Mucosa of gallbladder (tissue), 1 donor: ENCODE results near the gene DCDC1. TPM values are rescaled to one million over a fixed set of nuclear protein-coding genes. Genes with fewer than 3 reads are reported as not detected.
"Not testable (repeated sequence)": the region's sequence is repeated elsewhere in the genome, so short reads cannot be mapped to it uniquely, and the experiment has no call there.

Experiments used
- DNase-seq: peaks from one replicate; pipeline ENCODE4 v3.0.0-alpha.2; 2020; ENCODE audit warnings: low spot score
- total RNA-seq: library from RNA; stranded (reverse); gene quantifications from one replicate; pipeline ENCODE4 v1.2.1, GENCODE V29; 2021
- donor health status: DM: no; HTN: no; CAD: no.

Gene DCDC1
- total RNA-seq, 1 donor from 2014 or later = 8.1 TPM

DNA sequence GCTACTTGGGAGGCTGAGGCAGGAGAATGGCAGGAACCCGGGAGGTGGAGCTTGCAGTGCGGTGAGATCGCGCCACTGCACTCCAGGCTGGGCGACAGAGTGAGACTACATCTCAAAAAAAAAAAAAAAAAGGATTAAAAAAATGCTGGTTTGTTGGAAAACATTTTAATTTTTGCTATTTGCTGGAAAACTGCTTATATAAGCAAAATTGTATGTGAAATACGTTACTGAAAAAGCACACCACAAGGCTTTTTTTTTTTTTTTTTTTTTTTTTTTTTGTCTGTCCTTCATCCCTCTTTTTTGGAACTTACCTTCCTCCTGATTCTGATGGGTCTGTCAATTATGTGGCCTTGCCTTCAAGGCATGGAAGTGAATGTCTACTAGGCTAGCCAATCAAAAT lies 40.8 kb downstream of the DCDC1 start:
- DNase-seq = no peak

DNA sequence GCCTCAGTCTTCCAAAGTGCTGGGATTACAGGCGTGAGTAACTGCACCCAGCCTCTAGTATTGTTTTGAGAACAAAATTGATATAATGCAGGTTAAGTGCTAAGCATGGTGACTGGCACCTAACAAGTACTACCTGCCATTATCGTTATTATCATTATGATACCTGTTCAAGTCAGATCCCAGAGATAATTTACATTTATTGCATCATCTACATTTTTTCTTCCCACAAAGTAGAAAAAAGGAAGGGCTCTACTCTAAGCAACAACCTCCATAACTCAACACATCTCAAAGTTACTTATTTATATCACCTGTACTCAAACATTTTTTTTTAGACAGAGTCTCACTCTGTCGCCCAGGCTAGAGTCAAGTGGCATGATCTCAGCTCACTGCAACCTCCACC lies 42.1 kb downstream of the DCDC1 start:
- no peak for DNase-seq

DNA sequence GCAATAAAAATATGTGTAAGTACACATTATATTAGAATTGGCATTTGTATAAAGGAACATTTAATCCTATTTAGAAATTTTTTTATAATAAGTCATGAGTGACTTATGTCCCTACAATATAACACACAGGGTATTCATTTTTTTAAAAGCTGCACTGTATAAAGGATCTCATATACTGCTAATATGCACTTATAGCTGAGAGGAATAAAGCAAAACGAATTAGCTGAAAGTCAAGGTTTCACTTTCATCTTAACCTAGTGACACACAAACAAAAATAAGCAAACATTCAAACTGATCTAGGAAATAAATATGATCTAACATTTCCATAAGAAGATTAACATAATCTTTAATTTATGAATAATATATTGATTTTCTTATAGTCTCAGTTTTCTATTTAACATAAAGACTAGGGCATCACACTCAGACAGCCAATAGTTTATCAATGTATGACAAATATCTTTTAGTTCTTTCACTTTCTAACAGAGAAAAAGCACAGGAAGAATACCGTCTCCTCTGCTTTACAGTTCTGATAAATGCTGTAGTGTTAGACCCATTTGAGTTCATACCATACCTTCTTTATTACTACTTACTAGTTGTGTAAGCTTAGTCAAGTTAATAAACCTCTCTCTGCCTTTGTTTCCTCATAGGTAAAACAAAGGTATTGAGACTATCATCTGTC lies 42.9 kb downstream of the DCDC1 start:
- no peak for DNase-seq

DNA sequence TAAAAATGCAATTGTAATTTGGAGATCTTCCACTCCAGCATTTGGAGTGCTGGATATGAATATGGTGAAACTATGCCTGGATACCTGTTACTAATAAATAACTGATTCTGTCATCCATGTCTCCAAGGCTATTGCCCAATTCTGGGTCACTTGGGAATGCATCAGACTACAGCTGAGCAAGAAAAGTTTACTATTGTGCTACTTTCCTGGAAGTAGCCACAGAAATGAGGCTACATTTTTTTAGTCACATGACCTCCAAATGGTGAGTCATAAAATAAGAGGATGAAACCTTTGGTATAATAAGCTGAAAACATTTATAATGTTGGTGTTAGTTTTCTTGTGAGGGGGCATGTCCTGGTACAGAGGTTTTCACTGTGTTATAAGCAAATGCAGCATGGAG lies 44.4 kb downstream of the DCDC1 start:
- no peak for DNase-seq

DNA sequence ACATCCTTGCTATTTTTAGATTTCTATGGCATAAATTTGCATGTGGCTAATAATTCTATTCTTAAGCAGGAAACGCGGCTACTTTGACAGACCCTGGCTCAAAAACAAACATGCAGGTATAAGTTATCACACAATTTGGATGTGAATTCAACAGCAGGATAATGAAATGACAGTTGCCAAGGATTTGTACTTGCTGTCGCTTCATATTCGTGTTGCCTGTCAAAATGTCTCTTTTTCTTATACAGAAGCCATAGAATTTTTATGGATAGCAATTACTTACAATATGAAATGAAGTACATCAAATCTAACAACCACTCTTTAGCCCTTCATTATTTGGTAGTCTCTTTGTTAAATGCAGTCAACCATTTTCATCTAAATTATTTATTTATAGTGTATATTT lies 46.4 kb downstream of the DCDC1 start:
- DNase-seq = no peak

- not testable (repeated sequence) for DNase-seq
Measured at GRCh38 chr11:31321494-31321893, 48.0 kb downstream of the DCDC1 start.

- DNase-seq = no peak
Measured at GRCh38 chr11:31303644-31304180, 65.8 kb downstream of the DCDC1 start.

DNA sequence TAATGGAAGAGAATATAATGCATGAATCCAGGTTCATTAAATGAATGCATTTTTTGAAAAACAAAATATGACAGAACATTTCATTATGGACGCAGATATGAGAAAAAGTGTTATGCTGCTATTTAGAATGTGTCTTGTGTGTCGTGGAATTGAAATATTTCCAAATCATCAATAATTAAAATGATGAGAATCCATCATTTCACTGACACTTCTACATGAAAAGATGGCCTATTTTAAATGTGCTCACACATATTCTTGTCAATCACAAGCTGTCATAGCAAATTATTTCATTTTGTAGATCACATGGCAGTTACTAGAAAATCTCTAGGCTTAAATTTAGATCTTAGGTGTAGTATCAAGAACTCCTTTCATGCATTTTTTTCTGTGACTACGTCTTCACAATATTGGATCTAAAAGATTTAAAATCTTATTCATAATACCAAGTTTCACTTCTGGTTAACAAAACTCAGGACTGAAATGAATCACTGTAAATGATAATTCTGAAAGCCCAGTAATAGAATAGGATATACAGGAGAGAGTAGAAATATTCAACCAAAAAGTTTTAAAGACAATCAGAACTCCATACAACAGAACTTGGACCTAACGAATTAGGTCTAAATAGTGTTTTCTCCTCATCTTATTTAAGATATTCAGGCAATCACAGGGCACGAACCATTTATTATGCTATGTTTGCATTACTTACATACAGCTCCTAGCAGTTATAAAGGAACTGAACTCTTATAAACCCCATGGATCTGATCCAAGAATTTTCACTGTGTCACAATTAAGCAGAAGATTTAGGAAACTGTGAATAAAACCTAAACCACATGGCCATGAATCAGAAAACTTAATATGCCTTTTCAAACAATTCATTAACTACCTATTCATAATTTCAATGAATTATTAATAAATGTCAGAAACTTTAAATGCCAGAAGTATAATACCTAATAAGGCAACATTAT lies 67.7 kb downstream of the DCDC1 start:
- no peak for DNase-seq

DNA sequence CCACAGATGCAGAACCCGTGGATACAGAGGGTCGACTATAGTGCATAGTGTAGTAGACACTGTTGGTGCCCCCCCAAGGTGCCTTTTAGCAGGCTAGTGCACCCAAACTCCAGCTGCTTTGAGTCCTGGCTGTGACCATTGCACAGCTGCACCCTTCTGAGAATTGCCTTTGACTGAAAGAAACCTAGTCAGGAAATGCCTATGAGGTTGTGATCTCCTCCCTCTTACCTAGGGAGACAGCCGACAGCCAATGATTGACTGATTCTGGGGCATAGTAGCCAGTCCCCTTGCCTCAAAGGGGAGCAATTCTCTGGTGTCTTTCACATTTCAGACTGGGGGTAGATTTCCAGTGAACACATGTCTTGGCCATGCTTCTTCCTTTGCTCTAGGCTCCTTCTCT lies 74.2 kb downstream of the DCDC1 start:
- DNase-seq = no peak

- DNase-seq = not testable (repeated sequence)
Measured at GRCh38 chr11:31273527-31273926, 96.0 kb downstream of the DCDC1 start.

DNA sequence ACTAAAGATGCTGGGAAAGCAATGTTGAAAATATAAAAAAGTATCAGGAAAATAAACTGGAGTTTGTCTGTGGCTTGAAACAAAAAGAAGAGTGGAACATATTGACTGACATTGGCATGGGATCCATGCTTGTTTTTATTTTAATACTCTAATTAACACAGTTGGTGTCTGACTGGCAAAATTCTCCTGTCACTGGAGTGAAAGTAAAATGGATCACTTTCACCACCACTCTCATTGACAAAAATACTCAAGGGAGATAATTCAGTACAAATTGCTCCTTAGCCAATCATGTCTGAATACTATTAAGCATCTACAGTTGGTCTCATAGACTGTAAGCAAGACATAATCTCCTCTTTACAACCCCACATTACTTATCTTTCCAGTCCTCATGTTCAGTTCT lies 101.8 kb downstream of the DCDC1 start:
- DNase-seq = no peak

GRCh38 chr11:31264834-31265233 lies 104.7 kb downstream of the DCDC1 start:
- DNase-seq = no peak

DNA sequence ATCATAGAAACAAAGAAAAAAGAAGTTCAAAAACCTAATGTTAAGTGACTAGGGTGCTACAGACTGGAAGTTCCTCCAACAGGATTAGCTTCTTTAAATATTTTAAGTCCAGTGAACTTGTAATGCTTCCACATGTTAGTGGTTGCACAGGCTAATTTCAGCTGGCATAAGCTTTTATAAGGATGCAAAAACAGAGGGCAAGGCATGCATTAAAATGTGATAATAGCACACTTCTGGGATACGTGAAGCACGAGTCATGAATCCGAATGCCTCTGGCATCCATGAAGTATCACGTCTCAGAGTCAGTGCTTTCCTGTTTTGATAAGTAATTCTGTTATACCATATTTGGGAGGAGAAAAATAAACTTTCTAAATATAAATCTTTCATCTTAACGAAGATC lies 106.8 kb downstream of the DCDC1 start:
- no peak for DNase-seq

GRCh38 chr11:31259797-31260196 lies 109.7 kb downstream of the DCDC1 start:
- DNase-seq = no peak

GRCh38 chr11:31254415-31254814 lies 115.1 kb downstream of the DCDC1 start:
- no peak for DNase-seq

DNA sequence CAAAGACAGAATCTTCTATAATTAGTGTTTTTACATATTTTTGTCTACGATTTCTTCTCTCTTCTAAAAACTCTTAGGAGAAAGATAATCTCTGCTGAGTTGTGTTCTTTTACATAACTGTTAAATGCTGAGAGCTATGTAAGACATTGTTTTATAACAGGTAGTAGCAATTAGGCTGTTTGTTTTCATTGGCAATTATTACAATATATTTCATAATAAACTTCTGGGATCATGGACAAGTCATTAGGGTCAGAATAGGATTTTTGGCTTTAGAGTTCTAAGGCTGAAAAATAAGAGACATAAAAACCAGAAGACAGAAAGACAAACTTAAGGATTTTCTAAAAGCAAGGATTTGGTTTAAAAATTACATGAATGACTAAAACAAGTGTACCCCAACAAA lies 120.8 kb downstream of the DCDC1 start:
- DNase-seq = no peak

- no peak for DNase-seq
Measured at GRCh38 chr11:31247321-31247720, 122.2 kb downstream of the DCDC1 start.

GRCh38 chr11:31246451-31247165 lies 122.9 kb downstream of the DCDC1 start:
- no peak for DNase-seq

- DNase-seq = no peak
Measured at GRCh38 chr11:31243706-31244105, 125.8 kb downstream of the DCDC1 start.

- no peak for DNase-seq
Measured at GRCh38 chr11:31240340-31240904, 129.1 kb downstream of the DCDC1 start.

GRCh38 chr11:31237819-31238760 lies 131.4 kb downstream of the DCDC1 start:
- DNase-seq = no peak
